ENCODE data around the gene SSNA1. TPM values are rescaled to one million over a fixed set of nuclear protein-coding genes. Genes with fewer than 3 reads are reported as not detected.

Gene SSNA1
- total RNA-seq, 4 donors from 2014 or later = 26.7 to 69.3 (median 55.8) TPM

- no peak for TF ChIP-seq CTCF (IDR thresholded peaks at IDR 0.05; ENCODE audit: low read depth)
These were observed 26.7 kb upstream of the SSNA1 start for GRCh38 chr9:137161558-137162486.

- no peak for TF ChIP-seq CTCF (IDR thresholded peaks at IDR 0.05; ENCODE audit: low read depth)
These were observed 25.7 kb upstream of the SSNA1 start for GRCh38 chr9:137162505-137163364.

GRCh38 chr9:137163365-137163715, 25.1 kb upstream of the SSNA1 start:
- TF ChIP-seq CTCF (IDR thresholded peaks at IDR 0.05; ENCODE audit: low read depth) = no peak

- no peak for TF ChIP-seq CTCF (IDR thresholded peaks at IDR 0.05; ENCODE audit: low read depth)
These were observed 24.7 kb upstream of the SSNA1 start for GRCh38 chr9:137163805-137164204.

- TF ChIP-seq CTCF (IDR thresholded peaks at IDR 0.05; ENCODE audit: low read depth) = no peak
These were observed 23.9 kb upstream of the SSNA1 start for GRCh38 chr9:137164370-137165249.

GRCh38 chr9:137165250-137165836, 23.1 kb upstream of the SSNA1 start:
- TF ChIP-seq CTCF (IDR thresholded peaks at IDR 0.05; ENCODE audit: low read depth) = no peak
